CD8-positive, alpha-beta memory T cell (primary cell): ENCODE measurements around the gene ASXL2. TPM values are rescaled to one million over a fixed set of nuclear protein-coding genes. Genes with fewer than 3 reads are reported as not detected.

Experiments
- CTCF ChIA-PET: fragments of 350-600 bp; sonication (Branson Sonifier 250); formaldehyde crosslinking; loops from one replicate; lab custom pipeline; 2021; ENCODE audit warnings: antibody characterized with exemption; lab: Charles Lee
- POLR2A ChIA-PET: fragments of 350-600 bp; sonication (Branson Sonifier 250); formaldehyde crosslinking; loops from one replicate; lab custom pipeline; 2021; ENCODE audit warnings: antibody characterized with exemption; lab: Charles Lee
- DNase-seq, 5 donors: peaks; one replicate each; pipeline versions ENCODE4 v3.0.0 to v3.0.0-alpha.2; 2020 to 2022; ENCODE audit warnings: mixed read lengths in 1 of 5
- H3K27ac ChIP-seq: one replicate; pipeline ENCODE4 v1.7.0; 2013; ENCODE audit warnings: low read depth, mild to moderate bottlenecking, low read length, moderate library complexity
- H3K27me3 ChIP-seq: 2 replicates; pipeline ENCODE4 v1.7.0; 2013; ENCODE audit warnings: low read length, mild to moderate bottlenecking; ENCODE audit not compliant: insufficient read depth, poor library complexity, severe bottlenecking
- H3K36me3 ChIP-seq: 2 replicates; pipeline ENCODE4 v1.7.0; 2013; ENCODE audit warnings: mild to moderate bottlenecking, low read length, moderate library complexity; ENCODE audit not compliant: insufficient read depth
- H3K4me1 ChIP-seq: 2 replicates; pipeline ENCODE4 v1.7.0; 2013; ENCODE audit warnings: mild to moderate bottlenecking, low read length, moderate library complexity; ENCODE audit not compliant: insufficient read depth
- H3K4me3 ChIP-seq: 2 replicates; pipeline ENCODE4 v1.7.0; 2013; ENCODE audit warnings: mild to moderate bottlenecking, low read length
- H3K9me3 ChIP-seq: 2 replicates; pipeline ENCODE4 v1.7.0; 2013; ENCODE audit warnings: mild to moderate bottlenecking, low read length
- H3K27ac Mint-ChIP-seq, 8 donors: one replicate each; pipeline ENCODE4 v1.8.0; 2020 to 2021; ENCODE audit warnings: mixed read lengths in 8 of 8, mild to moderate bottlenecking in 6 of 8, inconsistent platforms in 3 of 8, moderate library complexity in 3 of 8
- H3K27me3 Mint-ChIP-seq, 2 donors: one replicate each; pipeline ENCODE4 v1.8.0; 2020 to 2021; ENCODE audit warnings: mixed read lengths in 2 of 2, mild to moderate bottlenecking in 1 of 2, moderate library complexity in 1 of 2
- H3K36me3 Mint-ChIP-seq, 3 donors: one replicate each; pipeline ENCODE4 v1.8.0; 2020 to 2021; ENCODE audit warnings: mixed read lengths in 3 of 3, inconsistent platforms in 1 of 3, mild to moderate bottlenecking in 1 of 3
- H3K4me1 Mint-ChIP-seq, 3 donors: one replicate each; pipeline ENCODE4 v1.8.0; 2020 to 2021; ENCODE audit warnings: mixed read lengths in 3 of 3, inconsistent platforms in 1 of 3, mild to moderate bottlenecking in 1 of 3
- H3K4me3 Mint-ChIP-seq, 7 donors: one replicate each; pipeline ENCODE4 v1.8.0; 2020 to 2021; ENCODE audit warnings: mixed read lengths in 7 of 7, mild to moderate bottlenecking in 6 of 7, moderate library complexity in 4 of 7, inconsistent platforms in 2 of 7
- H3K9me3 Mint-ChIP-seq, 5 donors: one replicate each; pipeline ENCODE4 v1.8.0; 2020 to 2022; ENCODE audit warnings: mixed read lengths in 5 of 5, mild to moderate bottlenecking in 3 of 5, moderate library complexity in 2 of 5, inconsistent platforms in 1 of 5
- polyA plus RNA-seq: library from polyadenylated mRNA; unstranded; fragments of 300-500 nt; fragmentation: Illumina TruSeq; gene quantifications from one replicate; pipeline ENCODE4 v1.2.3, GENCODE V29; 2021
- total RNA-seq, 2 experiments: library from RNA; stranded (reverse); gene quantifications; one replicate each; pipeline ENCODE4 v1.2.3, GENCODE V29; 2021

ASXL2 gene
- total and polyA plus RNA-seq, 3 experiments from 2014 or later = 10.9 to 72.7 (median 67.5) TPM

GRCh38 chr2:25725877-25726276 is 152.4 kb downstream of the ASXL2 start:
- Mint-ChIP-seq H3K4me3 (no peak overlapping the region), H3K4me1 (peaks cover 0 to 7% (median 4%) of the 10 kb centered on the region in 3 donors), H3K27me3 (peaks cover 3 to 4% of the 10 kb centered on the region in 2 donors), H3K27ac (peak overlapping the region in 1 of 8 donors; percentile 84), H3K9me3 (no peaks in the 10 kb centered on the region), H3K36me3 (no peaks in the 10 kb centered on the region)
- ChIA-PET CTCF (no interaction called here), POLR2A (no interaction called here)
- Histone ChIP-seq H3K4me3 (no peak overlapping the region), H3K27me3 (no peaks in the 10 kb centered on the region), H3K9me3 (no peaks in the 10 kb centered on the region), H3K36me3 (no peaks in the 10 kb centered on the region), H3K4me1 (no peaks in the 10 kb centered on the region), H3K27ac (no peak overlapping the region)
- DNase-seq = no peak

- no peak for DNase-seq
- H3K27me3 Mint-ChIP-seq = peaks cover 3 to 10% of the 10 kb centered on the region in 2 donors
- Histone ChIP-seq H3K27me3 (no peaks in the 10 kb centered on the region), H3K27ac (no peak overlapping the region), H3K36me3 (no peaks in the 10 kb centered on the region), H3K4me3 (no peak overlapping the region), H3K9me3 (no peaks in the 10 kb centered on the region), H3K4me1 (no peaks in the 10 kb centered on the region)
- H3K4me3 Mint-ChIP-seq = no peak overlapping the region
- ChIA-PET POLR2A (no interaction called here), CTCF (no interaction called here)
- no peaks in the 10 kb centered on the region for H3K36me3 Mint-ChIP-seq
- no peaks in the 10 kb centered on the region for H3K9me3 Mint-ChIP-seq
- H3K27ac Mint-ChIP-seq = no peak overlapping the region
- peaks cover 0 to 7% (median 4%) of the 10 kb centered on the region in 3 donors for H3K4me1 Mint-ChIP-seq
Measured at GRCh38 chr2:25724756-25725155, 153.5 kb downstream of the ASXL2 start.

- CTCF ChIA-PET = no interaction called here
- no peaks in the 10 kb centered on the region for H3K36me3 Mint-ChIP-seq
- peaks cover 3 to 5% (median 4%) of the 10 kb centered on the region in 3 donors for H3K4me1 Mint-ChIP-seq
- H3K4me1 ChIP-seq = no peaks in the 10 kb centered on the region
- POLR2A ChIA-PET = interaction anchor here (0.6 kb wide), 1 partner anchor 31 kb away, joined by 3 read pairs; no protein-coding TSS in a partner anchor
- no peaks in the 10 kb centered on the region for H3K9me3 ChIP-seq
- H3K4me3 Mint-ChIP-seq = no peak overlapping the region
- no peak for DNase-seq
- no peaks in the 10 kb centered on the region for H3K9me3 Mint-ChIP-seq
- no peak overlapping the region for H3K27ac ChIP-seq
- peaks cover 8 to 17% of the 10 kb centered on the region in 2 donors for H3K27me3 Mint-ChIP-seq
- no peak overlapping the region for H3K4me3 ChIP-seq
- H3K36me3 ChIP-seq = no peaks in the 10 kb centered on the region
- no peak overlapping the region for H3K27ac Mint-ChIP-seq
- no peaks in the 10 kb centered on the region for H3K27me3 ChIP-seq
Measured at GRCh38 chr2:25722224-25722623, 156.1 kb downstream of the ASXL2 start.

- peaks cover 3 to 5% (median 4%) of the 10 kb centered on the region in 3 donors for H3K4me1 Mint-ChIP-seq
- no peaks in the 10 kb centered on the region for H3K9me3 ChIP-seq
- CTCF ChIA-PET = interaction anchor here (0.9 kb wide), 1 partner anchor 19 kb away, joined by 4 read pairs; no protein-coding TSS in a partner anchor
- POLR2A ChIA-PET = no interaction called here
- H3K36me3 ChIP-seq = no peaks in the 10 kb centered on the region
- H3K36me3 Mint-ChIP-seq = no peaks in the 10 kb centered on the region
- H3K4me1 ChIP-seq = no peaks in the 10 kb centered on the region
- no peak overlapping the region for H3K4me3 Mint-ChIP-seq
- H3K9me3 Mint-ChIP-seq = no peaks in the 10 kb centered on the region
- DNase-seq = no peak
- peaks cover 8 to 22% of the 10 kb centered on the region in 2 donors for H3K27me3 Mint-ChIP-seq
- H3K27ac ChIP-seq = no peak overlapping the region
- H3K27me3 ChIP-seq = no peaks in the 10 kb centered on the region
- no peak overlapping the region for H3K4me3 ChIP-seq
- no peak overlapping the region for H3K27ac Mint-ChIP-seq
Measured at GRCh38 chr2:25720575-25720974, 157.7 kb downstream of the ASXL2 start.

GRCh38 chr2:25714740-25715139 is 163.5 kb downstream of the ASXL2 start:
- Histone ChIP-seq H3K27ac (no peak overlapping the region), H3K9me3 (no peaks in the 10 kb centered on the region), H3K36me3 (no peaks in the 10 kb centered on the region), H3K27me3 (no peaks in the 10 kb centered on the region), H3K4me1 (no peaks in the 10 kb centered on the region), H3K4me3 (no peak overlapping the region)
- ChIA-PET POLR2A (no interaction called here), CTCF (no interaction called here)
- H3K4me1 Mint-ChIP-seq = peaks cover 5 to 16% (median 12%) of the 10 kb centered on the region in 3 donors
- peaks cover 12 to 26% of the 10 kb centered on the region in 2 donors for H3K27me3 Mint-ChIP-seq
- no peak overlapping the region for H3K27ac Mint-ChIP-seq
- H3K9me3 Mint-ChIP-seq = no peaks in the 10 kb centered on the region
- no peak for DNase-seq
- no peak overlapping the region for H3K4me3 Mint-ChIP-seq
- no peaks in the 10 kb centered on the region for H3K36me3 Mint-ChIP-seq

- no peaks in the 10 kb centered on the region for H3K36me3 Mint-ChIP-seq
- Histone ChIP-seq H3K9me3 (no peaks in the 10 kb centered on the region), H3K27ac (no peak overlapping the region), H3K36me3 (no peaks in the 10 kb centered on the region), H3K27me3 (no peaks in the 10 kb centered on the region), H3K4me3 (no peak overlapping the region), H3K4me1 (no peaks in the 10 kb centered on the region)
- ChIA-PET CTCF (no interaction called here), POLR2A (no interaction called here)
- H3K4me3 Mint-ChIP-seq = no peak overlapping the region
- H3K4me1 Mint-ChIP-seq = peaks cover 2 to 12% (median 8%) of the 10 kb centered on the region in 3 donors
- no peak overlapping the region for H3K27ac Mint-ChIP-seq
- H3K27me3 Mint-ChIP-seq = peaks cover 11 to 33% of the 10 kb centered on the region in 2 donors
- no peak for DNase-seq
- no peaks in the 10 kb centered on the region for H3K9me3 Mint-ChIP-seq
Measured at GRCh38 chr2:25712455-25712854, 165.8 kb downstream of the ASXL2 start.

GRCh38 chr2:25711675-25712354 is 166.5 kb downstream of the ASXL2 start:
- H3K9me3 ChIP-seq = no peaks in the 10 kb centered on the region
- no peaks in the 10 kb centered on the region for H3K4me1 ChIP-seq
- ChIA-PET POLR2A (no interaction called here), CTCF (no interaction called here)
- no peaks in the 10 kb centered on the region for H3K36me3 Mint-ChIP-seq
- no peak for DNase-seq
- H3K4me1 Mint-ChIP-seq = peaks cover 2 to 12% (median 8%) of the 10 kb centered on the region in 3 donors
- H3K27ac ChIP-seq = no peak overlapping the region
- peaks cover 11 to 29% of the 10 kb centered on the region in 2 donors for H3K27me3 Mint-ChIP-seq
- no peaks in the 10 kb centered on the region for H3K9me3 Mint-ChIP-seq
- H3K4me3 Mint-ChIP-seq = peak overlapping the region in 5 of 7 donors; percentile 37 to 70 (median 59)
- H3K4me3 ChIP-seq = no peak overlapping the region
- no peaks in the 10 kb centered on the region for H3K27me3 ChIP-seq
- no peaks in the 10 kb centered on the region for H3K36me3 ChIP-seq
- peak overlapping the region in 2 of 8 donors; percentile 37 to 51 for H3K27ac Mint-ChIP-seq

- Histone ChIP-seq H3K4me1 (no peaks in the 10 kb centered on the region), H3K27me3 (no peaks in the 10 kb centered on the region), H3K4me3 (no peak overlapping the region), H3K36me3 (no peaks in the 10 kb centered on the region), H3K27ac (no peak overlapping the region), H3K9me3 (no peaks in the 10 kb centered on the region)
- Mint-ChIP-seq H3K4me1 (peaks cover 2 to 12% (median 8%) of the 10 kb centered on the region in 3 donors), H3K9me3 (no peaks in the 10 kb centered on the region), H3K27ac (no peak overlapping the region), H3K36me3 (no peaks in the 10 kb centered on the region), H3K27me3 (peaks cover 11 to 28% of the 10 kb centered on the region in 2 donors), H3K4me3 (no peak overlapping the region)
- POLR2A ChIA-PET = no interaction called here
- no peak for DNase-seq
- CTCF ChIA-PET = interaction anchor here (1.6 to 2.5 kb wide), 2 partner anchors 8 to 11 kb away, joined by 4 to 9 read pairs; no protein-coding TSS in a partner anchor
Measured at GRCh38 chr2:25710750-25711149, 167.5 kb downstream of the ASXL2 start.
